ENCODE results near the gene SYCE3.
"Not testable (repeated sequence)": the region's sequence is repeated elsewhere in the genome, so short reads cannot be mapped to it uniquely, and the experiment has no call there.

The SYCE3 gene

GRCh38 chr22:50551160-50551752 lies 11.5 kb downstream of the SYCE3 start:
- DNase-seq, result no peak

GRCh38 chr22:50550395-50550794 lies 12.3 kb downstream of the SYCE3 start:
- DNase-seq, result no peak

GRCh38 chr22:50548921-50549790 lies 13.6 kb downstream of the SYCE3 start:
- DNase-seq, result no peak

GRCh38 chr22:50548040-50548920 lies 14.4 kb downstream of the SYCE3 start:
- DNase-seq, result no peak

GRCh38 chr22:50547263-50547985 lies 15.3 kb downstream of the SYCE3 start:
- no peak for DNase-seq

GRCh38 chr22:50546326-50547262 lies 16.1 kb downstream of the SYCE3 start:
- DNase-seq, result no peak

GRCh38 chr22:50545522-50546325 lies 17.0 kb downstream of the SYCE3 start, which contains the start of gene KLHDC7B:
Gene KLHDC7B (plus strand): TSS chr22:50545899. CDS start chr22:50546244, 345 bp downstream.
- DNase-seq, result no peak

GRCh38 chr22:50544746-50545253 lies 17.9 kb downstream of the SYCE3 start:
- DNase-seq, result no peak

- peak in 23 of 58 donors; percentile 12 to 71 (median 34) for DNase-seq
Observed at GRCh38 chr22:50544078-50544745, 18.5 kb downstream of the SYCE3 start.

GRCh38 chr22:50542416-50542927 lies 20.2 kb downstream of the SYCE3 start:
- DNase-seq, result no peak

- DNase-seq, result not testable (repeated sequence)
Observed at GRCh38 chr22:50541667-50542026, 21.1 kb downstream of the SYCE3 start.

GRCh38 chr22:50540381-50540780 lies 22.3 kb downstream of the SYCE3 start:
- DNase-seq, result no peak

GRCh38 chr22:50537765-50538164 lies 25.0 kb downstream of the SYCE3 start:
- DNase-seq, result no peak

GRCh38 chr22:50536226-50536625 lies 26.5 kb downstream of the SYCE3 start:
- no peak for DNase-seq

GRCh38 chr22:50535113-50535512 lies 27.6 kb downstream of the SYCE3 start:
- no peak for DNase-seq

- DNase-seq, result not testable (repeated sequence)
Observed at GRCh38 chr22:50533856-50534711, 28.6 kb downstream of the SYCE3 start.

Data from anterior cingulate cortex (tissue), 58 donors.